Left forelimb (tissue), 1 donor: ENCODE results near the gene CPD.
"Not testable (repeated sequence)": the region's sequence is repeated elsewhere in the genome, so short reads cannot be mapped to it uniquely, and the experiment has no call there.

Experiments used
- DNase-seq: peaks from one replicate; pipeline ENCODE4 v3.0.0-alpha.2; 2018; ENCODE audit warnings: low spot score

CPD gene

DNA sequence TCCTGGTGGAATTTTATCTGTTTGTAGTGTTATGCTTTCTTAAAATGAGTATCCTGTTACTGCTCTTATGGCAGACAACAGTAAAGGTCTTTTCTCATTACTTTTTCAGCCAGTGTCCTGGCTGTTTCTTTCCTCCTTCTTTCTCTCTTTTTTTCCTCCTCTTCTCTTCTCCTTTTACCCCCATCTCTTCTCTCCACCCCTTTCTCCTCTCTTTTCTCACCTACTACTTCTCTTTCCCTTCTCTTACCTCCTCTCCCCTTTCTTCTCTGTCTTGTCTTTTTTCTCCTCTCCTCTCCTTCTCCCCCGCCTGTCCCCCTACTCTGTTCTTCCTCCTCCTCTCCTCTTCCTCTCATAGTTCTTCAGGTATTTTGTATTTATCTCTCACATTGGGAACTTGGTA lies 48.9 kb downstream of the CPD start:
- no peak for DNase-seq

GRCh38 chr17:30429155-30429554 lies 50.4 kb downstream of the CPD start:
- DNase-seq: no peak

DNA sequence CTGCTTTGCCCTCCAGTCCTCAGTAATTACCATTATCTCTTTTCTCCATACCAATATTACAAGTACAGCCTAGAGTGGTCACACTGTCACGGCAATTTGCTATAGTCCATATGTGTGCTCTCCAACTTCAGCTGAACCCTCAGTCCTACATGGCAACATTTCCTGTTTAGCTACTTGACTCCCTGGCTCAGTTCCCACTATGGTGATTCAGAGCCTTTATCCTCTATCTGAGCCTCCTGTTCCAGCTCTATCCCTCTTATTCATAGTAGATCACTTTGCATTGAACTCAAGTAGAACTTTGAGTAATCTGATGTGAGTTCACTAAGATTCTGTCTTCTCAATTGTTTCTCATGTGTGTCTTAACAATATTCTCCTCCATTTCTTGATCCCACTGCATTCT lies 54.8 kb downstream of the CPD start:
- no peak for DNase-seq

GRCh38 chr17:30436729-30437128 lies 58.0 kb downstream of the CPD start:
- DNase-seq: no peak

GRCh38 chr17:30443721-30444120 lies 65.0 kb downstream of the CPD start:
- no peak for DNase-seq

DNA sequence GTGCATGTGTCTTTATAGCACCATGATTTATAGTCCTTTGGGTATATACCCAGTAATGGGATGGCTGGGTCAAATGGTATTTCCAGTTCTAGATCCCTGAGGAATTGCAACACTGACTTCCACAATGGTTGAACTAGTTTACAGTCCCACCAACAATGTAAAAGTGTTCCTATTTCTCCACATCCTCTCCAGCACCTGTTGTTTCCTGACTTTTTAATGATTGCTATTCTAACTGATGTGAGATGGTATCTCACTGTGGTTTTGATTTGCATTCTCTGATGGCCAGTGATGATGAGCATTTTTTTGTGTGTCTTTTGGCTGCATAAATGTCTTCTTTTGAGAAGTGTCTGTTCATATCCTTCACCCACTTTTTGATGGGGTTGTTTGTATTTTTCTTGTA lies 67.9 kb downstream of the CPD start:
- not testable (repeated sequence) for DNase-seq

DNA sequence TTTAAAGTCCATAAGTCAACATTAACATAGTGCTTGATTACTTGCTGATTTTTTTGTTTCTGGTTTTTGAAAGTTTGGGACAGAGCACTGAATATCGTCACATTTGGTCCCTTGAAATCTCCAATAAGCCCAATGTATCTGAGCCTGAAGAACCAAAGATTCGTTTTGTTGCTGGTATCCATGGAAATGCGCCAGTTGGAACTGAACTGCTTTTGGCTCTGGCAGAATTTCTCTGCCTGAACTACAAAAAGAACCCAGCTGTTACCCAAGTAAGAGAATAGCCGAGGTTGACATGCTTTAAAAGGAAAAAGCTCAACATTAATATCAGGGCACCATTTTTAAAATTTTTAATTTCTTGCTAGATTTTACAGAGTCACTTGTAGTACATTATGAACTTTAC lies 70.8 kb downstream of the CPD start:
- DNase-seq: no peak

GRCh38 chr17:30450125-30451027 lies 71.6 kb downstream of the CPD start:
- no peak for DNase-seq

DNA sequence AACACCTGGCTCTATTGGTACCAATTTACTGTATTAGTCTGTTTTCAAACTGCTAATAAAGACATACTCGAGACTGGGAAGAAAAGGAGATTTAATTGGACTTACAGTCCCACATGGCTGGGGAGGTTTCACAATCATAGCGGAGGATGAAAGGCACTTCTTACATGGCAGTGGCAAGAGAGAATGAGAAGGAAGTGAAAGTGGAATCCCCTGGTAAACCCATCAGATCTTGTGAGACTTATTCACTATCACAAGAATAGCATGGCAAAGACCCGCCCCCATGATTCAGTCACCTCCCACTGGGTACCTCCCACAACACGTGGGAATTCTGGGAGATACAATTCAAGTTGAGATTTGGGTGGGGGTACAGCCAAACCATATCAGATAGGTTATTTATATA lies 75.9 kb downstream of the CPD start:
- DNase-seq: no peak

DNA sequence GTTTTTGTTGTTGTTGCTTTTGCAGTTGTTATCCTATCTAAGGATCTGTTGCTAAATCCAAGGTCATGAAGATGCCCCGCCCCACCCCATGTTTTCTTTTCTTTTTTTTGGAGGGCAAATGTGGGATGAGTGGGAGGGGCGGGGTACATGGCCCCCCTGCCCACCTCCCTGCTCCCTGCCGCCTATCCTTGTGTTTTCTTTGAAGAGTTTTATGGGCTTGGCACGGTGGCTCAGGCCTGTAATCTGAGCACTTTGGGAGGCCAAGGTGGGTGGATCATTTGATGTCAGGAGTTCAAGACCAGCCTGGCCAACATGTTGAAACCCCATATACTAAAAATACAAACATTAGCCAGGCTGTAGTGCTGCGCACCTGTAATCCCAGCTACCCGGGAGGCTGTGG lies 79.6 kb downstream of the CPD start:
- no peak for DNase-seq

GRCh38 chr17:30458797-30459413 lies 80.2 kb downstream of the CPD start:
- DNase-seq: not testable (repeated sequence)

DNA sequence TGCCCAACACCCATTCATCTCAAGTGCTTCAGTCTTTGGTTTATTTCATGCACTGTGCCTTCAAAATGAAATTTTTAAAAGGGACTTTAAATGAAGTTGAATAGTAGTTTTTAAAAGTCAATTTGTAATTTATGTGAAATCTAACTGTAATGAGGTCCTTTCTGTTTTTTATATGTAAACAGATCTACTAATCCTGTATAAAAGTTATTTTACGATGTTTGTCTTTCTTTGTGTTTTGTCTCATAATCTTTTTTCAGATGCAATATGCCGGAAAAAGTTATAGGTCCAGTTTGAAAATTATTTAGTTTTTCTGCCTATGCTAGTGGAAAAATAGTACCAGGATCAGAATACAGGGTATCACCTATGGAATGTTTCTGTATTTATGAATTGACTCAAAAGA lies 89.7 kb downstream of the CPD start:
- DNase-seq: no peak

- DNase-seq: no peak
These were observed 93.6 kb downstream of the CPD start for GRCh38 chr17:30472238-30472890.

DNA sequence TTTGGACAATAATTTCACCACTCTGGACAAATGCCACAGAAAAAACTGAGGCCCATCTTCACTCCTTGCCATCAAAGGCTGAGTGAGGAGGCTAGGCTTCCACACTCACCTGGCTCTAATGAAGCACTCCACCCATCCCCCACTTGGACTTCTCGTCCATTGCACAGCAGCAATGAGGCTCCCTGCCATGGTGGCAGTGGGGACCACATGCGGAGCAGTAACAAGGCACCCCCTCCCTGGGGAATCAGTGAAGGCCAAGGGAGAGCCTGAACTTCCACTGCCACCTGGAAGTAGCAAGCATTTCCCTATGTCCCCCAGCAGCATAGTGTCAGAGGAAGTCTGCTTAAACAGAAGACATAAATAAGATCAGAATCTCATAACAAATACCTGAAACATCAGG lies 96.5 kb downstream of the CPD start:
- DNase-seq: no peak

DNA sequence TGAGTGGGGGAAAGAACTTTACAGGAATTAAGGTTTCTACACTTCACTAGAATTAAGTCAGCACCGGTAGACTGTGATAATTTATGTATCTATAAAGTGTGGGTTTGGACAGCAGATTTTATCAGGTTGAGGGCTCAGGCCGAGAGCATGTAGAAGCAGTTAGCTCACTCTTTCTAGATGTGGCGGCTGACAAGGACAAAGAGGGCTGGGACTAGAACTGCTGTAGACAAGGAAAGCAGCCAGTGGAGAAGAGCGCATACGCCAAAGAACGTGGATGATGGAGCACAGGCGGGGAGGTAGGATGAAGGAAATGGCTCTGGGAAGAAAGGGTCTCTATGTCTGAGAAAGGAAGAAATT lies 98.0 kb downstream of the CPD start:
- no peak for DNase-seq

DNA sequence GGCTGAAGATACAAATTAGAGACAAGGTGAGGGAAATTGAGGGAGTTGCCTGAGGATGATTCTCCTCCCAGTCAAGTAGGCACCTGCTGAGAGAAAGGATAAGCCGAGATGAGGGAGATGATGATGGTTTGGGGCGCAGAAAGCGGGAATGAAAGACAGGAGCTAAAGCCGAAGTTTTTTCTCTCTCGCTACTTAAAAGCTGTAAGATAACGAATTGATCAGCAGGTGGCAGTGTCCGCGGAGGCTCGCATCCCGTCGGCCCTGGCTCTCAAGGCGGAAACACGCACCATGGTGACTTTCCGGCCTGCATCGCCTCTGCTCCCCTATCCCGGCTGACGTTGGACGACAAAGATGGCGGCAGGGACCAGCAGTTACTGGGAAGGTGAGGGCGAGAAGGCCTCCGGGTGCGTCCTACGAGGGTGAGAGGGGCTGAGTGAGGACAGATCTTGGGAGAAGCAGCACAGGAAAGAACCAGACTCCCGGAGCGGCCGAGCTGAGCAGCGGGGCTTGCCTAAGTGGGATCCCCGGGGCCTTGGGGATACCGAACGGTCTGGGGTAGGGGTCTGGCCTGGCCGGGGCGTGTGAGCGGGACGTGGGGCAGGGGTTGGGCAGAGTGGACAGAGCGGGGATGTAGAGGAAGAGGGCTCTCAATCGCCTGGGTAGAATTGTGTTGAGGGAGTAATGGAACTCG lies 98.5 kb downstream of the CPD start, which contains the start of gene GOSR1:
TSS of gene GOSR1 (plus strand) at position 326 of the 691 bp plus-strand sequence. CDS start at position 352, 26 bp downstream.
- peak; percentile 93 for DNase-seq

DNA sequence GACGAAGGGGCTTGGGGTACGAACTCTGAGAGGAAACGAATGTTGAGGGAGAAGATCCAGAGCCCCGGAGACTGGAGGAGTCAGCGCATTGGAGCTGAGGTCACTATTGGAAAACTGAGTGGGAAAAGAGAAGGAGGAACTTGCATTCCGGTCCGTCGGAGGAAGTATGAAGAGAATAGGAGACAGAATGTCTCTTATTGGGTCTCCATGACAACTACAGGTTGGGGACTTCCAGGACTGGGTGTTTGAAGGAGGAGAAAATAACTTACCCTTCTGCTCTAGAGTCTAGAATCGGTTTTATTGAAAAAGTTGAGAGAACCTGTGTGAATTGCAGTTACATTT lies 99.0 kb downstream of the CPD start:
- DNase-seq: no peak

- DNase-seq: no peak
These were observed 103.8 kb downstream of the CPD start for GRCh38 chr17:30482555-30482954.

DNA sequence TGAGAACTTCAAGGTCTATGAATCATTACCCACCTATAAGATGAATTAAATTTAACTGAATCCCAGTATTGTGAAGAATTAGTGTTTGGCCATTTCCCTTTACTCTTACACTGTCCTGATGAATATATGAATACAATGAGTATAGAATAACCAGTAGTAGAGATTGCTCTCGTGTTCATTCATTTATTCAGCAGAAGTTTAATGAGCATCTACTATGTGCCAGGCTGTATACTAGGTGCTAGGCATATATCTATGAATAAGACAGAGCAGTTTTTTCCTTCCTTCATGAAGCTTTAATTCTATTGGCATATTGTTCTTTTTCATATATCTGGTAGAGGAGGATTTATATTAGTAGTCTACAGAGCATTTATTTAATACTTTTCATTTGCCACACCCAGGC lies 104.4 kb downstream of the CPD start:
- no peak for DNase-seq

DNA sequence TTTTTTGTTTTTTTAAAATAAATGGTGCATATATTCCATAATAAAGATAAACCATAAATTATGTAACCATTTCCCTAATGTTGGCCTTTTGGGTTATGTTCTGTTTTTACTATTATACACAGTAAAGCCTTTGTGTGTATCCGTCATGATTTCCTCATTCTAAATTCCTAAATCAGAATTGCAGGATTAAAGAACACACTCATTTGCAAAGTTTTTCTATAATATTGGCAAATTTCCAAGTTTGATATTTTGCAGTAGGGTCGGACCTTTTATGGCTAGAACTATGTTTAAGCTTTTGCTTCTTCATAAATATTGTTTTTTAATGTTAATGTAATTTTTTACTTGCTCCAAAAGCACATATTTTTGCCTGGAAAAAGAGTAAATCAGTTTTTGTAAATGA lies 115.1 kb downstream of the CPD start:
- DNase-seq: no peak

DNA sequence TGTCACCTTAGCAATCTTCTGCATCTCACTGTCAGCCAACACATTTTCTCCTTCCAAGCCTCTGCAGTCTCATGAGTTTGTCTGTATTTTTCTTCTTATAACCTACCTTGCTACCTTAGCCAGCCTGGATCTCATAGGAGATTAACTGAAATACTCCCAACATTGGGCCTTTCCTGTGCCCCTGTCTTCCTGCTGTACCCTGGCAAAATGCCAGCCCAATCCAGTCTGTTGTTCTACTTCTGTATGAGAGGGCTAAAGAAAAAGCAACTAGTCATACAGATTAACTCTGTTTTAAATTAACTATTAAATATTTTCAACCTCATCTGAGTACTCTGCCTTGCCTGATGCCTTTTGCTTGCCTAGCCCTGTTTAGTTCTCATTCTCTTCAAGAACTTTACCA lies 116.9 kb downstream of the CPD start:
- no peak for DNase-seq

DNA sequence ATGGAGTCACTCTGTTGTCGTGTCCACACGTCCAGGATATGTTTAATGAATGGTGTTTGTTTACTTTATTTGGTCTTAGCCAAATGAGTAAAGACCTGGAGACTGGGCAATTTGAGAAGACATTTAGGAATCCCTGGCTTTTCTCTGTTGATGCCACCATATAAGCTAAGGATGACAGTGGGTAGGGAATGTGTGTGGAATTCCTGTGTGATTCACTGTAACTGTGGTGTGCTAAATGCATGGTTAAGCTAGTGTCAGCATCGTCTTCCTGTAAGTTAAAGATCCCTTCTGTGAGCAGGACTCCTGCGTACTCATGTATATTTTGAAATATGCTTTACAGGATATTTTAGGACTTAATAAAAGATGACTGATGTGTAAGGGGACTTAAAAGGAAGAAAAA lies 124.8 kb downstream of the CPD start:
- no peak for DNase-seq
